Endometrial microvascular endothelial cells (primary cell): ENCODE measurements around the gene USH2A. TPM values are rescaled to one million over a fixed set of nuclear protein-coding genes. Genes with fewer than 3 reads are reported as not detected.

Source experiments
- in situ Hi-C: cut with HindIII; loops from 2 replicates; pipeline ENCODE4 v1.10.0; 2017; ENCODE audit warnings: low sequenced_read_pairs, low pct_unique_long_range_greater_than_20kb; ENCODE audit errors: inconsistent ontology term
- total RNA-seq: library from RNA; depleted of rRNA; stranded (reverse); fragments of >200 nt; gene quantifications from one replicate; pipeline ENCODE4 v1.2.3, GENCODE V29; 2015; ENCODE audit errors: inconsistent ontology term

Gene USH2A
- total RNA-seq, 1 donor from 2014 or later = not detected

- in situ Hi-C loops = no loop called here
Measured at GRCh38 chr1:215911406-215911968, 511.8 kb downstream of the USH2A start.

GRCh38 chr1:215905493-215906115, 517.6 kb downstream of the USH2A start:
- in situ Hi-C loops = no loop called here

- in situ Hi-C loops = no loop called here
Measured at GRCh38 chr1:215900684-215901083, 522.6 kb downstream of the USH2A start.

- in situ Hi-C loops = no loop called here
Measured at GRCh38 chr1:215899901-215900300, 523.3 kb downstream of the USH2A start.

- in situ Hi-C loops = no loop called here
Measured at GRCh38 chr1:215895893-215896292, 527.4 kb downstream of the USH2A start.

- in situ Hi-C loops = no loop called here
Measured at GRCh38 chr1:215895276-215895675, 528.0 kb downstream of the USH2A start.

GRCh38 chr1:215894617-215895016, 528.6 kb downstream of the USH2A start:
- in situ Hi-C loops = no loop called here

- in situ Hi-C loops = no loop called here
Measured at GRCh38 chr1:215891266-215892057, 531.8 kb downstream of the USH2A start.

GRCh38 chr1:215890438-215890837, 532.8 kb downstream of the USH2A start:
- in situ Hi-C loops = no loop called here

- in situ Hi-C loops = no loop called here
Measured at GRCh38 chr1:215889871-215890270, 533.4 kb downstream of the USH2A start.

GRCh38 chr1:215888159-215888558, 535.1 kb downstream of the USH2A start:
- in situ Hi-C loops = no loop called here

- in situ Hi-C loops = no loop called here
Measured at GRCh38 chr1:215887627-215888026, 535.6 kb downstream of the USH2A start.

- in situ Hi-C loops = no loop called here
Measured at GRCh38 chr1:215883004-215883403, 540.2 kb downstream of the USH2A start.

GRCh38 chr1:215878843-215879242, 544.4 kb downstream of the USH2A start:
- in situ Hi-C loops = no loop called here

- in situ Hi-C loops = no loop called here
Measured at GRCh38 chr1:215878128-215878527, 545.1 kb downstream of the USH2A start.

GRCh38 chr1:215877452-215877951, 545.7 kb downstream of the USH2A start:
- in situ Hi-C loops = no loop called here

- in situ Hi-C loops = no loop called here
Measured at GRCh38 chr1:215875712-215876111, 547.5 kb downstream of the USH2A start.

- in situ Hi-C loops = no loop called here
Measured at GRCh38 chr1:215875236-215875635, 548.0 kb downstream of the USH2A start.

GRCh38 chr1:215872658-215873057, 550.6 kb downstream of the USH2A start:
- in situ Hi-C loops = no loop called here

- in situ Hi-C loops = no loop called here
Measured at GRCh38 chr1:215868500-215868899, 554.7 kb downstream of the USH2A start.
